Measurements from ENCODE around the gene CCDC197. TPM values are rescaled to one million over a fixed set of nuclear protein-coding genes. Genes with fewer than 3 reads are reported as not detected.

CCDC197 gene
- total and polyA plus RNA-seq, 3 experiments from 2014 or later = not detected

DNA sequence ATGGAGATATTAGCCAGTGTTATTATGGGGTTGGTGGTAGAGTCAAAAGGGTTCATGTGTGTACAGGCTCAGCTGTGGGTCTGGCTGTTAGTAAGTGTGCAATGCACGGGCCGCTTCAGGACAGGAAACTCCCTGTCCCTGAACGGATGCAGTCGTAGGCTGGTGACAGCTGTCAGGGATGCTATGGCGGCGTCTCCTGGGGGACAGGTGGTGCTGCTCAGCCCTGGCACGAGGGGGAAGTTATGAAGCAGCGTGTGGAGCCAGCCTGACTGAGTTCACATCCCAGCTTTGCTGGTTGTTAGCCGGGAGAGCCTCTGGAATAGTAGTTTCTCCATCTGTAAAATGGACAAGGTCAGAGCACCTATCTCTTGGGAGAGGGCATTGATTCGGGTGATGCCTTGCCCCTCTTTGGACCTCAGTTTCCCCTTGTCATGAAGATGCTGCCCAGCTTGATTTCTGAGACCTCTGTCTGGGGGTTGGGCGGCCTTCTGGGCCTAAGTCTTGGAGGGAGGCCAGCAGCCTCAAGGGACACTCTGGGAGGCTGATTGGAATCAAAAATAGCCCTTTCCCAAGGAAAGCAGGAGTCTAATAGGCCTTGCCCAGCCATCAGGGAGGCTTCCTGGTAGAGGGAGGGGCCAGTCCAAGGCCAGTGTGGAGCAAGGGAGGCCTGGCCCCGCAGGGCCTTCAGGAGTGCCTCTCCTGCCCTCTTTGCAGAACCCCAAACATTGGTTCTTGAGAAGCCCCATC, 27.8 kb upstream of the CCDC197 start:
- H3K36me3 ChIP-seq (ENCODE audit: insufficient read depth, low read length) = no peaks in the 10 kb centered on the region
- H3K4me3 ChIP-seq (ENCODE audit: low read length) = no peak overlapping the region
- H3K27me3 ChIP-seq (ENCODE audit: insufficient read depth, low read length, poor library complexity, severe bottlenecking) = no peaks in the 10 kb centered on the region
- peaks cover 0 to 2% of the 10 kb centered on the region in 2 donors for H3K27me3 Mint-ChIP-seq
- H3K27ac ChIP-seq (ENCODE audit: low read depth, low read length) = no peak overlapping the region
- no peaks in the 10 kb centered on the region for H3K9me3 ChIP-seq (ENCODE audit: low read length)
- H3K4me3 Mint-ChIP-seq = peak overlapping the region in 1 of 7 donors; percentile 23
- H3K9me3 Mint-ChIP-seq = no peaks in the 10 kb centered on the region
- H3K36me3 Mint-ChIP-seq = peaks cover 0 to 1% (median 0%) of the 10 kb centered on the region in 3 donors
- DNase-seq = no peak
- H3K27ac Mint-ChIP-seq = peak overlapping the region in 1 of 8 donors; percentile 32
- ChIA-PET CTCF (interaction anchor here (1.1 to 33.9 kb wide), 5 partner anchors 9 to 31 kb away, joined by 3 to 945 read pairs (median 75); partner anchors contain the start of gene CCDC197), POLR2A (interaction anchor here (2.3 kb wide), 1 partner anchor 13 kb away, joined by 13 read pairs; no protein-coding TSS in a partner anchor)
- peaks cover 47 to 92% (median 61%) of the 10 kb centered on the region in 3 donors for H3K4me1 Mint-ChIP-seq
- H3K4me1 ChIP-seq (ENCODE audit: insufficient read depth, low read length) = peaks cover 24% of the 10 kb centered on the region

GRCh38 chr14:93970585-93970964, 26.5 kb upstream of the CCDC197 start:
- peaks cover 0 to 1% (median 1%) of the 10 kb centered on the region in 3 donors for H3K36me3 Mint-ChIP-seq
- peak overlapping the region; percentile 79 to 91 (median 90) for H3K4me3 Mint-ChIP-seq
- no peaks in the 10 kb centered on the region for H3K27me3 ChIP-seq (ENCODE audit: insufficient read depth, low read length, poor library complexity, severe bottlenecking)
- no peaks in the 10 kb centered on the region for H3K9me3 ChIP-seq (ENCODE audit: low read length)
- H3K4me1 Mint-ChIP-seq = peaks cover 38 to 92% (median 57%) of the 10 kb centered on the region in 3 donors
- no peaks in the 10 kb centered on the region for H3K36me3 ChIP-seq (ENCODE audit: insufficient read depth, low read length)
- DNase-seq = peak; percentile 51 to 82 (median 60)
- peaks cover 0 to 2% of the 10 kb centered on the region in 2 donors for H3K27me3 Mint-ChIP-seq
- H3K4me3 ChIP-seq (ENCODE audit: low read length) = peak overlapping the region; percentile 75
- no peaks in the 10 kb centered on the region for H3K9me3 Mint-ChIP-seq
- ChIA-PET CTCF (interaction anchor here (0.7 to 33.9 kb wide), 16 partner anchors 11 to 191 kb away, joined by 3 to 945 read pairs (median 6); partner anchors contain the start of genes CCDC197, DDX24 and IFI27L1), POLR2A (interaction anchor here (0.9 to 2.8 kb wide), 8 partner anchors 8 to 55 kb away, joined by 3 to 21 read pairs (median 8); partner anchors contain the start of gene OTUB2)
- no peak overlapping the region for H3K27ac ChIP-seq (ENCODE audit: low read depth, low read length)
- H3K4me1 ChIP-seq (ENCODE audit: insufficient read depth, low read length) = peaks cover 15% of the 10 kb centered on the region
- H3K27ac Mint-ChIP-seq = peak overlapping the region; percentile 65 to 96 (median 90)

GRCh38 chr14:93970965-93971634, 26.0 kb upstream of the CCDC197 start:
- Histone ChIP-seq H3K27me3 (ENCODE audit: insufficient read depth, low read length, poor library complexity, severe bottlenecking) (no peaks in the 10 kb centered on the region), H3K36me3 (ENCODE audit: insufficient read depth, low read length) (no peaks in the 10 kb centered on the region), H3K9me3 (ENCODE audit: low read length) (no peaks in the 10 kb centered on the region), H3K27ac (ENCODE audit: low read depth, low read length) (no peak overlapping the region), H3K4me3 (ENCODE audit: low read length) (peak overlapping the region; percentile 75), H3K4me1 (ENCODE audit: insufficient read depth, low read length) (peaks cover 21% of the 10 kb centered on the region)
- DNase-seq = peak in 3 of 5 donors; percentile 19 to 74 (median 37)
- Mint-ChIP-seq H3K27ac (peak overlapping the region; percentile 65 to 96 (median 90)), H3K27me3 (peaks cover 0 to 3% of the 10 kb centered on the region in 2 donors), H3K4me1 (peaks cover 40 to 92% (median 58%) of the 10 kb centered on the region in 3 donors), H3K4me3 (peak overlapping the region; percentile 79 to 91 (median 90)), H3K9me3 (peaks cover 0 to 2% (median 1%) of the 10 kb centered on the region in 5 donors), H3K36me3 (peaks cover 0 to 5% (median 1%) of the 10 kb centered on the region in 3 donors)
- POLR2A ChIA-PET = interaction anchor here (0.5 to 2.8 kb wide), 9 partner anchors 8 to 55 kb away, joined by 3 to 21 read pairs (median 3); partner anchors contain the start of genes CCDC197 and OTUB2
- CTCF ChIA-PET = interaction anchor here (0.7 to 33.9 kb wide), 18 partner anchors 10 to 190 kb away, joined by 3 to 945 read pairs (median 4); partner anchors contain the start of genes CCDC197, DDX24 and IFI27L1

DNA sequence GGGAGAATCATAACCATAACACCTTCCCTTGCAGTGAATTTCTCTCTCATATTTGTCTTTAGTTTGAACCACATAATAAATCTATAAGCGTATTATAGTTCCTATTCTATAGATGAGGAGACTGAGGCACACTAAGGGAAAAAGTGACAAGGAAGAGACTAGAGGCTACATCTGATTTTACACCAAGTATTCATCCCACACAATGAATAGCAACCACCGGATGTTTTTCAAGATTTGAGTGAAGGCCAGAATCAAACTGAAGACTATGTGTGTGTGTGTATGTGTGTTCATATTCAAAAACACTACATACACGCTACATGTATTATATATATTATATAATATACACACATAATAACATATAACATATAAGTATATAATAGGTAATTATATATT, 25.5 kb upstream of the CCDC197 start:
- Histone ChIP-seq H3K9me3 (ENCODE audit: low read length) (peaks cover under 1% of the 10 kb centered on the region), H3K4me3 (ENCODE audit: low read length) (peak overlapping the region; percentile 75), H3K27ac (ENCODE audit: low read depth, low read length) (no peak overlapping the region), H3K4me1 (ENCODE audit: insufficient read depth, low read length) (peaks cover 26% of the 10 kb centered on the region), H3K27me3 (ENCODE audit: insufficient read depth, low read length, poor library complexity, severe bottlenecking) (no peaks in the 10 kb centered on the region), H3K36me3 (ENCODE audit: insufficient read depth, low read length) (no peaks in the 10 kb centered on the region)
- Mint-ChIP-seq H3K27ac (peak overlapping the region in 5 of 8 donors; percentile 88 to 92 (median 91)), H3K27me3 (peaks cover 0 to 3% of the 10 kb centered on the region in 2 donors), H3K4me3 (peak overlapping the region; percentile 79 to 91 (median 90)), H3K4me1 (peaks cover 41 to 92% (median 58%) of the 10 kb centered on the region in 3 donors), H3K9me3 (peaks cover 0 to 6% (median 5%) of the 10 kb centered on the region in 5 donors), H3K36me3 (peaks cover under 1 to 7% (median 2%) of the 10 kb centered on the region in 3 donors)
- ChIA-PET POLR2A (interaction anchor here (2.0 to 2.8 kb wide), 4 partner anchors 9 to 32 kb away, joined by 13 to 21 read pairs (median 18); no protein-coding TSS in a partner anchor), CTCF (interaction anchor here (0.7 to 33.9 kb wide), 12 partner anchors 10 to 190 kb away, joined by 3 to 945 read pairs (median 10); partner anchors contain the start of genes CCDC197, DDX24 and IFI27L1)
- DNase-seq = no peak

DNA sequence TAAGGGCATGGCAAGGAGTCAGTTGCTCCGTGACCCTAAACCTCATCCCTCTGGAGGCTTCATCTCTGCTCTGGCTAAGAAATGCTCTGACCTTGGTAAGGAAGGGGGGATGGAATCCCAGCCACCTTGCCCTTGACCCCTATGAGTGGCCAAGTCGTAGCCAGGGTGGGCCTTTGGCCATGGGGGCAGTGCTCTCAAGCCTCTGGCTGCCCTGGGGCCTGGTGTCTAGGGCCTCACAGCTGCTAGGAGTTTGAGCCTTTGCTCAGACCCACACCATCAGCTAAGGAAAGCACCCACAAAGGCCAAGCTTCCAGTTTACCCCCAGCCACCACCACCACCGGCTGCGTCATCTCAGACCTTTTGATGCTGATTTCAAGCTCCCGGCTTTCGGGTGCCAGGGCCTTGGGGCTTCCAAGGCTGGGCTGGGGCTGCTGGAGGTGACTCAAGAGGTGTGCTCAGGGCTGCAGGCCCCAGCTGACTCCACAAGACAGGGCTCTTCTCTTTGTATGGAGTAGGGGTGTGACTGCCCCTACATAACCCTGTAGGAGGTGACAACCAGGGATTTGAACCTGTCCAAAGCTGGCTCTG, 24.4 kb upstream of the CCDC197 start:
- Mint-ChIP-seq H3K27ac (peak overlapping the region in 3 of 8 donors; percentile 45 to 68 (median 59)), H3K27me3 (peaks cover 0 to 3% of the 10 kb centered on the region in 2 donors), H3K9me3 (peaks cover 2 to 15% (median 15%) of the 10 kb centered on the region in 5 donors), H3K36me3 (peaks cover 1 to 11% (median 4%) of the 10 kb centered on the region in 3 donors), H3K4me1 (peaks cover 46 to 92% (median 65%) of the 10 kb centered on the region in 3 donors), H3K4me3 (peak overlapping the region in 2 of 7 donors; percentile 26 to 52)
- DNase-seq = peak in 1 of 5 donors; percentile 61
- Histone ChIP-seq H3K9me3 (ENCODE audit: low read length) (peaks cover 12% of the 10 kb centered on the region), H3K27me3 (ENCODE audit: insufficient read depth, low read length, poor library complexity, severe bottlenecking) (no peaks in the 10 kb centered on the region), H3K27ac (ENCODE audit: low read depth, low read length) (no peak overlapping the region), H3K4me3 (ENCODE audit: low read length) (no peak overlapping the region), H3K4me1 (ENCODE audit: insufficient read depth, low read length) (peaks cover 37% of the 10 kb centered on the region), H3K36me3 (ENCODE audit: insufficient read depth, low read length) (no peaks in the 10 kb centered on the region)
- CTCF ChIA-PET = interaction anchor here (1.5 to 33.9 kb wide), 6 partner anchors 12 to 64 kb away, joined by 6 to 945 read pairs (median 42); partner anchors contain the start of gene CCDC197
- POLR2A ChIA-PET = interaction anchor here (1.3 to 2.8 kb wide), 3 partner anchors 10 to 33 kb away, joined by 6 to 21 read pairs (median 7); no protein-coding TSS in a partner anchor

DNA sequence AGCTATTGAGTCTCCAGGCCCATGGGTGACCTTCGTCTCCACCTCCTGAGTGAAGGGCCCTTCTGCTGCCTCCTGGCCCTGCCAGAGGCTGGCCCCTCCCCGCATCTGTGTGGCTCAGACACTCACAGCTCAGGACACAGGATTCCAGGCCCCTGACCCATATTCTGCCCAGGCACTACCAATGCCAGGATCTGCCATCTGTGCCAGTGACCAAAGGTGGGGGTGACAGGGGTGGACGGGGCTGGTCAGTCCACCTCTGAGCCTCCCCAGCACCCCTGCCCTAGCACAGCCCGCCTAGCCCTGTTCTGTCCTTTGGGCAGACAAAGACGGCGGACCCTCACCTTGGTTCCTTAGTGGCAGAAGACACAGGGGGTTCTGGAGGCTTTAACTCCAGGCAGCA, 23.5 kb upstream of the CCDC197 start:
- Histone ChIP-seq H3K27ac (ENCODE audit: low read depth, low read length) (no peak overlapping the region), H3K9me3 (ENCODE audit: low read length) (peaks cover 16% of the 10 kb centered on the region), H3K4me1 (ENCODE audit: insufficient read depth, low read length) (peaks cover 46% of the 10 kb centered on the region), H3K4me3 (ENCODE audit: low read length) (no peak overlapping the region), H3K36me3 (ENCODE audit: insufficient read depth, low read length) (no peaks in the 10 kb centered on the region), H3K27me3 (ENCODE audit: insufficient read depth, low read length, poor library complexity, severe bottlenecking) (no peaks in the 10 kb centered on the region)
- Mint-ChIP-seq H3K4me1 (peaks cover 55 to 92% (median 74%) of the 10 kb centered on the region in 3 donors), H3K27ac (no peak overlapping the region), H3K4me3 (no peak overlapping the region), H3K27me3 (peaks cover 0 to 3% of the 10 kb centered on the region in 2 donors), H3K9me3 (peaks cover 2 to 24% (median 23%) of the 10 kb centered on the region in 5 donors), H3K36me3 (peaks cover 1 to 14% (median 4%) of the 10 kb centered on the region in 3 donors)
- ChIA-PET POLR2A (interaction anchor here (1.3 to 1.6 kb wide), 2 partner anchors 13 to 34 kb away, joined by 6 to 7 read pairs; no protein-coding TSS in a partner anchor), CTCF (interaction anchor here (1.5 to 33.9 kb wide), 3 partner anchors 14 to 63 kb away, joined by 6 to 945 read pairs (median 177); no protein-coding TSS in a partner anchor)
- DNase-seq = no peak

DNA sequence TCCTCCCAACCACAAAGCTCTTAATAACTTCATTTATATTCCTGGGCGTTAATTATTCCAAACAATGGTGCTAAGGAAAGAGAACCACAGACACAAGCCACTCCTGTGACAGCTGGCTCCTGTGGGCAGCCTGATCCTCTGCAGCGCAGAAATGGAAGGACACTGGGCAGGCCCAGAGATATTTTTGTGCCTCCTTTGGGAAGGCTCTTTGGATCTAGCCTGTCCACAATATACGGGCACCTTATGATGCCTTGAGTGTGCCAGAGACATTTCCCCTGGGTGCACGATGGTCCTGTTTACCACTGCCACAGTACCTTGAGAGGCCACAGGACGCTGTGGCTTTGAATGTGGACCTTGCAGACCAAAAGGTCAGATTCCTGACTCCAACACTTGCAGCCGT, 22.8 kb upstream of the CCDC197 start:
- Mint-ChIP-seq H3K9me3 (peaks cover 2 to 25% (median 23%) of the 10 kb centered on the region in 5 donors), H3K4me1 (peaks cover 58 to 93% (median 78%) of the 10 kb centered on the region in 3 donors), H3K4me3 (peak overlapping the region in 1 of 7 donors; percentile 80), H3K27ac (peak overlapping the region in 1 of 8 donors; percentile 60), H3K27me3 (peaks cover 0 to 3% of the 10 kb centered on the region in 2 donors), H3K36me3 (peaks cover 1 to 14% (median 4%) of the 10 kb centered on the region in 3 donors)
- no peaks in the 10 kb centered on the region for H3K27me3 ChIP-seq (ENCODE audit: insufficient read depth, low read length, poor library complexity, severe bottlenecking)
- CTCF ChIA-PET = interaction anchor here (1.5 to 33.9 kb wide), 3 partner anchors 15 to 62 kb away, joined by 6 to 945 read pairs (median 177); no protein-coding TSS in a partner anchor
- H3K4me1 ChIP-seq (ENCODE audit: insufficient read depth, low read length) = peaks cover 52% of the 10 kb centered on the region
- H3K36me3 ChIP-seq (ENCODE audit: insufficient read depth, low read length) = no peaks in the 10 kb centered on the region
- H3K4me3 ChIP-seq (ENCODE audit: low read length) = no peak overlapping the region
- peaks cover 16% of the 10 kb centered on the region for H3K9me3 ChIP-seq (ENCODE audit: low read length)
- POLR2A ChIA-PET = interaction anchor here (0.6 to 0.9 kb wide), 2 partner anchors 74 to 155 kb away, joined by 3 read pairs; no protein-coding TSS in a partner anchor
- no peak overlapping the region for H3K27ac ChIP-seq (ENCODE audit: low read depth, low read length)
- DNase-seq = no peak

Measured in CD8-positive, alpha-beta memory T cell (primary cell).